Nephron (organoid): Measurements from ENCODE around the gene ADARB1.

Source experiments
- H3K27ac Mint-ChIP-seq, 3 experiments: 2 replicates each; pipeline ENCODE4 v1.8.0; 2020; ENCODE audit warnings: mixed read lengths in 3 of 3, mild to moderate bottlenecking in 2 of 3, moderate library complexity in 1 of 3
- H3K27me3 Mint-ChIP-seq: 2 replicates; pipeline ENCODE4 v1.8.0; 2021; ENCODE audit warnings: low read depth, mild to moderate bottlenecking, moderate library complexity, mixed read lengths
- H3K36me3 Mint-ChIP-seq: 2 replicates; pipeline ENCODE4 v1.8.0; 2020; ENCODE audit warnings: low read depth, mixed read lengths
- H3K4me1 Mint-ChIP-seq: 2 replicates; pipeline ENCODE4 v1.8.0; 2020; ENCODE audit warnings: mixed read lengths
- H3K4me3 Mint-ChIP-seq, 3 experiments: 2 replicates each; pipeline ENCODE4 v1.8.0; 2020; ENCODE audit warnings: mild to moderate bottlenecking in 3 of 3, mixed read lengths in 3 of 3, moderate library complexity in 2 of 3
- H3K9me3 Mint-ChIP-seq: 2 replicates; pipeline ENCODE4 v1.8.0; 2020; ENCODE audit warnings: mixed read lengths
- TF ChIP-seq, protein P1 (sequence below), 3 experiments: fragments of 200-600 bp; sonication (generic); IDR thresholded peaks; one replicate each; pipeline ENCODE4 v1.5.0; 2021; ENCODE audit warnings: antibody characterized with exemption in 3 of 3; ENCODE audit not compliant: unreplicated experiment in 3 of 3

ADARB1 gene

DNA sequence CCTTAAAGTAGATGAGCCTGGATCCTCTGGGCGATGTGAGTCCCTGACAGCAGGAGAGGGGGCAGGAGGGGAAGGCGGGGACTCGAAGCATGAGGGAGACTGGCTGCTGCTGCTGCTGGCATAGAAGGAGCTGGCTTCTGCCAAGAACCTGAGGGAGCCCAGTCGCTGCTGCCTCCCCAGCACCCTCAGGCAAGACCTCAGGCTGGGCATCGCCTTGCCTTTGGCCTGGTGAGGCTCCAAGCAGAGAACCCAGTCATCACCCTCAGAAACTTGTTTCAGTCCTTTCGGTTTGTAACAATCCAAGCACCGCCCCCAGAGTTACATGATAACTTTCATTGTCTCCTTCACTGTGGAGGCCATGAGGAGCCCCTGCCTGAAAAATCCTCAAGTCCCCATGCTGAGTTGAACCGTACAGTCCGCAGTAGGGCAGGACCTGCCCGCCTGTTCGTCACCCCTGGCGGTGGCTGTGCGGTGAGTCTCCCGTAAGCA is 174.6 kb downstream of the ADARB1 start:
- Mint-ChIP-seq H3K9me3 (peaks cover 19% of the 10 kb centered on the region), H3K36me3 (peaks cover 3% of the 10 kb centered on the region), H3K27me3 (peaks cover 14% of the 10 kb centered on the region), H3K4me3 (peak overlapping the region; percentile 12 to 65 (median 43)), H3K27ac (peak overlapping the region in 2 of 3 experiments; percentile 2 to 3), H3K4me1 (peaks cover 21% of the 10 kb centered on the region)
- TF ChIP-seq, protein P1, sequence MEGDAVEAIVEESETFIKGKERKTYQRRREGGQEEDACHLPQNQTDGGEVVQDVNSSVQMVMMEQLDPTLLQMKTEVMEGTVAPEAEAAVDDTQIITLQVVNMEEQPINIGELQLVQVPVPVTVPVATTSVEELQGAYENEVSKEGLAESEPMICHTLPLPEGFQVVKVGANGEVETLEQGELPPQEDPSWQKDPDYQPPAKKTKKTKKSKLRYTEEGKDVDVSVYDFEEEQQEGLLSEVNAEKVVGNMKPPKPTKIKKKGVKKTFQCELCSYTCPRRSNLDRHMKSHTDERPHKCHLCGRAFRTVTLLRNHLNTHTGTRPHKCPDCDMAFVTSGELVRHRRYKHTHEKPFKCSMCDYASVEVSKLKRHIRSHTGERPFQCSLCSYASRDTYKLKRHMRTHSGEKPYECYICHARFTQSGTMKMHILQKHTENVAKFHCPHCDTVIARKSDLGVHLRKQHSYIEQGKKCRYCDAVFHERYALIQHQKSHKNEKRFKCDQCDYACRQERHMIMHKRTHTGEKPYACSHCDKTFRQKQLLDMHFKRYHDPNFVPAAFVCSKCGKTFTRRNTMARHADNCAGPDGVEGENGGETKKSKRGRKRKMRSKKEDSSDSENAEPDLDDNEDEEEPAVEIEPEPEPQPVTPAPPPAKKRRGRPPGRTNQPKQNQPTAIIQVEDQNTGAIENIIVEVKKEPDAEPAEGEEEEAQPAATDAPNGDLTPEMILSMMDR (IDR thresholded peaks at IDR 0.05; ENCODE audit: unreplicated experiment in 3 of 3): no peak

DNA sequence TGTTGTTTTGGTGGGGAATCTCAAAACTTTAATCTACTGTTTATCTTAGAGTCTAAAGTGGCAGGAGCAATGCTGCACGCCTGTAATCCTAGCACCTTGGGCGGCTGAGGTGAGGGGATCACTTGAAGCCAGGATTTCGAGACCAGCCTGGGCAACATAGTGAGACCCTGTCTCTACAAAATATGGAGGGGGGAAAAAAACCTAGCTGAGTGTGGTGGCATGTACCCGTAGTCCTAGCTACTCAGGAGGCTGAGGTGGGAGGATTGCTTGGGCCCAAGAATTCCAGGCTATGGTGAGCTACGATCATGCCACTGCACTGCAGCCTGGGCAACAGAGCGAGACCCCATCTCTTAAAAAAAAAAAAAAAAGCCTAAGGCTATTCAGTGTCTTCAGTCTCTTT is 175.2 kb downstream of the ADARB1 start:
- Mint-ChIP-seq H3K4me3 (peak overlapping the region in 2 of 3 experiments; percentile 12 to 34), H3K4me1 (peaks cover 25% of the 10 kb centered on the region), H3K36me3 (no peaks in the 10 kb centered on the region), H3K27me3 (peaks cover 14% of the 10 kb centered on the region), H3K9me3 (peaks cover 12% of the 10 kb centered on the region), H3K27ac (peak overlapping the region in 1 of 3 experiments; percentile 2)
- TF ChIP-seq, protein P1 (IDR thresholded peaks at IDR 0.05; ENCODE audit: unreplicated experiment in 3 of 3): no peak

DNA sequence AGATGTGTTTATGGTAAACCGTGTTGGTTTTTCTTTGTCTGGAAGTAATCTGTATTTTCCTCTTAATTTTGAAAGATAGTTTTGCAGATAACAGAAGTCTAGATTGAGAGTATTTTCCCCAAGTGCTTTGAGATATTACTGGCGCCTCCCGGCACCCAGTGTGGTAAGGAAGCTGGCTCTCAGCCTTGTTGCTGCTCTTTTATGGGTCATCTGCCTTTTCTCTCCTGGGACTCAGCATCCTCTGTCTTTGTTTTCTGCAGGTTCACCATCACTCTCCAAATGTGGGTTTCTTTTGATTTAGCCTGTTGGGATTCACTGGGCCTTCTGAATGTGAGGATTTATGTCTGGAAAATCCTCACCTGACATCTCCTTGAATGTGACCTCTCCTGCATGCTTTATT is 175.9 kb downstream of the ADARB1 start:
- Mint-ChIP-seq H3K4me1 (peaks cover 25% of the 10 kb centered on the region), H3K4me3 (no peak overlapping the region), H3K9me3 (peaks cover 11% of the 10 kb centered on the region), H3K27me3 (peaks cover 14% of the 10 kb centered on the region), H3K27ac (no peak overlapping the region), H3K36me3 (no peaks in the 10 kb centered on the region)
- TF ChIP-seq, protein P1 (IDR thresholded peaks at IDR 0.05; ENCODE audit: unreplicated experiment in 3 of 3): no peak

DNA sequence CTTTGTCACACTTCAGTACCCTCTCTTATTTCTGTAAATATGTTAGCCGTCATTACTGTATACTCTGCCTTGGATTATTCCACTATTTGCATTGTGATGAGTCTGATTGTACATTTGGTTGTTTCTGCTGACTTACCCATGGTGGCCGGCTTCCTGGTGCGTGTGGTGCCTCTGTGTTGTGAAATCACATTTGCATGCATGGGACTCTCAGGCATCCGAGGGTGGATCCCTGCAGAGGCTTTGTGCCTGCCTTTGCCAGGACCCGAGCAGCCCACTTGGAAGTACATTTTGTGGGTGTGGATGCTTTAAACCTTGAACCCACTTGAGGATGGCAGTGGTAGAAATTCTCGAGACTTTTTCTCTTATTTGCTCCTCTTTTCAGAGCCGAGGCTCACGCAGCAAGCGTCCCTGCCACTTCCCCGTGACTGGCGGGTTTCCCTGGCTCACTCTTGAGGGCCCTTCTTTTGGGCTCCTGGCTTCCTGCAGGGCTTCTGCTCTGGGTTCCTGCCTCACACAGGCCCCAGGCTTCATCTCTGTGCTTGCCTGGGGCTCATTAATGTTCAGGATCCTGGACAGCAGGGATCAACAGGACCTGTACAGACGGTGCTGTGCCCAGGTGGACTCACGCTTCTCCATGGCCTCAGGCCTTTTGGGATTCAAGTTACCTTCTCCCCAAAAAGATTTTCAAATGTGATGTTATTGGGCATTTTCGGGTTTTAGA is 176.7 kb downstream of the ADARB1 start:
- Mint-ChIP-seq H3K9me3 (peaks cover 11% of the 10 kb centered on the region), H3K27me3 (peaks cover 14% of the 10 kb centered on the region), H3K4me3 (no peak overlapping the region), H3K4me1 (peaks cover 25% of the 10 kb centered on the region), H3K36me3 (no peaks in the 10 kb centered on the region), H3K27ac (no peak overlapping the region)
- TF ChIP-seq, protein P1 (IDR thresholded peaks at IDR 0.05; ENCODE audit: unreplicated experiment in 3 of 3): no peak

DNA sequence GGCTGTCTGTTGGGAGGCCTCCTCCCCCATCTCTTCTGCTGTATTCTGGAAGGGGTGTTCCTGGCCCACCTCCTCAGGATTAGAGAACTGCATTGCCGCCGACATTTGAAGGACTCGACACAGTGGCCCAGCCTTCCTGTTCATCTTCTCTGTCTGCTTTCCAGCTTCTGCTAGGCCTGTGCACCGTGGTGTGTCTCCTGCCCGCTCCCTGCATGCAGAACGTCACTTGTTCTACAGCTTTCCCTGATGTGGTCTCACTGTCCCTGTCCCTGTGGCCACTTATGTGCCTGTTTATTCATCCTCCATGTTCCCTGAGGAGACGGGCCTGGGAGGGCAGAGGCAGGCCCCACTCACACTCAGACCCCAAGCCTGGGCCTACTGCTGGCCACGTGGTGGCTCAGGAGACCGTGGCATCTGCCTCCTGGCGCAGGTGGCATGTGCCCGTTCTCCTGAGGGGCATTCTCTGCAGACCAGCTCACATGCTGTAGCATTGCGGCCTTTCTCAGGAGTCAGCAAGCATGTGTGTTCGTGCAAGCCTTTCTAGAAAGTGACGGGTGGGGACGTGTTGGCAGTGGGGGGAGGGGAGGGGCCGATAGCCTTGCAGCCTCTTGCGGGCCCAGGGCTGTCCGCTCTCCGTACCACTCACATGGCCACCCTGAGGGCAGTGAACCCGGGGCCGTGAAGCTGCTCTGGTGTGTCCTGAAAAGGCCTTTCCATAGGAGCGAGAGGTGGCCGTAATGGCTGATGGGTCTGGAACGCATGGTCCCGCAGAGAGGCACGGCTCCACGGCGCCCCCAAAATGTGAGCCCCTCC is 177.5 kb downstream of the ADARB1 start:
- H3K4me3 Mint-ChIP-seq: no peak overlapping the region

More for the DNA sequence above, 177.5 kb downstream of the ADARB1 start:
- H3K27ac Mint-ChIP-seq: no peak overlapping the region
- H3K9me3 Mint-ChIP-seq: peaks cover 11% of the 10 kb centered on the region
- H3K4me1 Mint-ChIP-seq: peaks cover 26% of the 10 kb centered on the region
- peaks cover 16% of the 10 kb centered on the region for H3K27me3 Mint-ChIP-seq
- H3K36me3 Mint-ChIP-seq: no peaks in the 10 kb centered on the region
- TF ChIP-seq, protein P1 (IDR thresholded peaks at IDR 0.05; ENCODE audit: unreplicated experiment in 3 of 3): no peak
